GM21360 (cell line): ENCODE results near the gene BDKRB2.

Experiments used
- ATAC-seq: cut with Tn5 transposase; IDR thresholded peaks from one replicate; pipeline ENCODE4 v1.9.1; 2021; ENCODE audit warnings: mild to moderate bottlenecking, moderate library complexity; ENCODE audit not compliant: unreplicated experiment

BDKRB2 gene

GRCh38 chr14:96249029-96249428, 44.4 kb downstream of the BDKRB2 start:
- ATAC-seq, result no peak

- ATAC-seq, result no peak
Measured at GRCh38 chr14:96250485-96250884, 45.8 kb downstream of the BDKRB2 start.

- no peak for ATAC-seq
Measured at GRCh38 chr14:96251656-96252155, 47.1 kb downstream of the BDKRB2 start.

- ATAC-seq, result no peak
Measured at GRCh38 chr14:96252323-96252998, 47.8 kb downstream of the BDKRB2 start.

GRCh38 chr14:96252999-96253539, 48.4 kb downstream of the BDKRB2 start:
- ATAC-seq, result no peak

GRCh38 chr14:96254687-96255086, 50.0 kb downstream of the BDKRB2 start:
- ATAC-seq, result no peak

GRCh38 chr14:96255501-96256366, 51.1 kb downstream of the BDKRB2 start, which contains the start of gene BDKRB1:
TSS of gene BDKRB1 (plus strand) at chr14:96256210. CDS start at chr14:96263683, 7,473 bp downstream.
- no peak for ATAC-seq

GRCh38 chr14:96256407-96256806, 51.8 kb downstream of the BDKRB2 start:
- ATAC-seq, result no peak

- ATAC-seq, result no peak
Measured at GRCh38 chr14:96257056-96257455, 52.4 kb downstream of the BDKRB2 start.

GRCh38 chr14:96257900-96258299, 53.3 kb downstream of the BDKRB2 start:
- ATAC-seq, result no peak

GRCh38 chr14:96260341-96260821, 55.7 kb downstream of the BDKRB2 start:
- ATAC-seq, result no peak

GRCh38 chr14:96261053-96261452, 56.4 kb downstream of the BDKRB2 start:
- ATAC-seq, result no peak

- ATAC-seq, result no peak
Measured at GRCh38 chr14:96261772-96262655, 57.4 kb downstream of the BDKRB2 start.

GRCh38 chr14:96263347-96264199, 58.9 kb downstream of the BDKRB2 start:
- no peak for ATAC-seq

- ATAC-seq, result no peak
Measured at GRCh38 chr14:96264200-96264553, 59.5 kb downstream of the BDKRB2 start.

GRCh38 chr14:96264853-96265252, 60.2 kb downstream of the BDKRB2 start:
- no peak for ATAC-seq

- ATAC-seq, result no peak
Measured at GRCh38 chr14:96265383-96266095, 60.9 kb downstream of the BDKRB2 start.

GRCh38 chr14:96267336-96267735, 62.7 kb downstream of the BDKRB2 start:
- ATAC-seq, result no peak

GRCh38 chr14:96267916-96268315, 63.3 kb downstream of the BDKRB2 start:
- no peak for ATAC-seq
